Stimulated activated CD8-positive, alpha-beta memory T cell treated with anti-CD3 and anti-CD28 coated beads, Interleukin-2, amount 100 ng/mL, for 1 hour (primary cell): Measurements from ENCODE around the gene GMCL1.
"Not testable (repeated sequence)": the region's sequence is repeated elsewhere in the genome, so short reads cannot be mapped to it uniquely, and the experiment has no call there.

ENCODE experiments used
- DNase-seq, 2 donors: peaks; one replicate each; pipeline ENCODE4 v3.0.0-alpha.2; 2020; ENCODE audit warnings: low read depth in 2 of 2

GMCL1 gene

GRCh38 chr2:69847068-69847828, 17.8 kb downstream of the GMCL1 start:
- DNase-seq: no peak

DNA sequence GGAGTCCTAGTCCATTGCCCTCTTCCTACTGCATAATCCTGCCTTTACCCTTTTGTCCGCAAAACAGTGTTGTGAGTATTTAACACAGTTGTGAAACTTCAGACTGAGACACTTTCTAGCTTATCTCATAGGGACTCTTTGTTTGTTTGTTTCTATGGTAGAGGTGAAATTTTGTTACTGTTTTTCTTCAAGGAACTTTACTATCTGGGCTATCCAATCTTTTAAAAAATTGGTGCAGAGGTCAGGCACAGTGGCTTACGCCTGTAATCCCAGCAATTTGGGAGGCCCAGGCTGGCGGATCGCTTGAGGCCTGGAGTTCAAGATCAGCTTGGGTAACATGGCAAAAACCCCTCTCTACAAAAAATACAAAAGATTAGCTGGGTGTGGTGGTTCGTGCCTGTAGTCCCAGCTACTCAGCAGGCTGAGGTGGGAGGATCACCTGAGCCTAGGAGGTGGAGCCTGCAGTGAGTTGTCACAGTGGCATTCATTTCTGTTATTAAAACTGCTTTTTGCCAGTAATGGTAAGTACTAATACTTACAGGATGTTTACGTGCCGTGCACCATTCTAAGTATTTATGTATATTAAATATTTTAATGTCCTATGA, 18.8 kb downstream of the GMCL1 start:
- no peak for DNase-seq

GRCh38 chr2:69858261-69858660, 28.8 kb downstream of the GMCL1 start:
- DNase-seq: no peak

GRCh38 chr2:69863298-69863697, 33.8 kb downstream of the GMCL1 start:
- DNase-seq: no peak

DNA sequence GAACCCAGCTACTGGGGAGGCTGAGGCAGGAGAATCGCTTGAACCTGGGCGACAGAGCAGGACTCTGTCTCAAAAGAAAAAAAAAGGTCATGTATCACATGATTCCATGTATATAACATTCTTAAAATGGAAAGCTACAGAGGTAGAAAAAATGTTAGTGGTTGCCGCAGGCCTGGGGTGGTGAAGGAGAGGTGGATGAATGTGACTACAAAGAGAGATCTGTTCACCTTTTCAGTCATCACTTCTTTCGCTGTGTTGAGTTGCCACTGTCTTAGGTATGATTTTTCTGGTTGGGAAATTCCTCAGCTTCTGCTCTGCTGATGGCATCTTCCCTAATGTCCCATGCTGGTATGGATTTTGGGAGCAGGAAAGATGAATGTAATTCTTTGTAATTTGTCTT, 59.0 kb downstream of the GMCL1 start:
- DNase-seq: no peak

DNA sequence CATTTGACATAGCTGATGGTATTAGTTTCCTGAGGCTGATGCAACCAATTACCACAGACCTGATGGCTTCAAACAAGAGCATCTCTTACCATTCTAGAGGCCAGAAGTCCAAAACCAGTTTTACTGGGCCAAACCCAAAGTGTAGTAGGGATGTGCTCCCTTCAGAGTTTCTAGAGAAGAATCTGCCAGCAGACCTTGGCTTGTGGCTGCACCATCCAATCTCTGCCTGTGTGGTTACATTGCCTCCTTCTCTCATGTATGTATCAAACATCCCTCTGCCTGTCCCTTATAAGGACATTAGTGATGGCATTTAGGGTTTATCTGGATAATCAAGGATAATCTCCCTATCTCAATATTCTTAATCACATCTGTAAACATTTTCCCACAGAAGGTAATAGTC, 59.8 kb downstream of the GMCL1 start:
- DNase-seq: no peak

DNA sequence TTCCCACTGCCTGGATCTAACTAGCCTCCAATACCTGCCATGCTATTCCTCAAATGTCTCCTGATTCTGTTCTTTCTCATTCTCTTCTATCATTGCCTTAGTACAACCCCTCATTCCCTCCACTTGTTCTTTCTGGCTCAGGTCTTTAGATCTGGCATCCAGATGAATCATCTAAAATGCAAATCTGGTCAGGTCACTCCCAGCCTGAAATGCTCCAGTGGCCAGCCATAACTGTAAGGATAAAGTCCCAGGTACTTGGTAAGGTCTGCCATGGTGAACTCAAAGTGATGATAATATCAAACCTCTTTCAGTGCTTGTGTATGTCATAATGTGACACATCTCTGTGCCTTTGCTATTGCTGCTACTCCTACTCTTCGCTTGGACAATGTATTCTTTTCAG, 61.4 kb downstream of the GMCL1 start:
- no peak for DNase-seq

- not testable (repeated sequence) for DNase-seq
Measured at GRCh38 chr2:69892838-69893424, 63.5 kb downstream of the GMCL1 start.

DNA sequence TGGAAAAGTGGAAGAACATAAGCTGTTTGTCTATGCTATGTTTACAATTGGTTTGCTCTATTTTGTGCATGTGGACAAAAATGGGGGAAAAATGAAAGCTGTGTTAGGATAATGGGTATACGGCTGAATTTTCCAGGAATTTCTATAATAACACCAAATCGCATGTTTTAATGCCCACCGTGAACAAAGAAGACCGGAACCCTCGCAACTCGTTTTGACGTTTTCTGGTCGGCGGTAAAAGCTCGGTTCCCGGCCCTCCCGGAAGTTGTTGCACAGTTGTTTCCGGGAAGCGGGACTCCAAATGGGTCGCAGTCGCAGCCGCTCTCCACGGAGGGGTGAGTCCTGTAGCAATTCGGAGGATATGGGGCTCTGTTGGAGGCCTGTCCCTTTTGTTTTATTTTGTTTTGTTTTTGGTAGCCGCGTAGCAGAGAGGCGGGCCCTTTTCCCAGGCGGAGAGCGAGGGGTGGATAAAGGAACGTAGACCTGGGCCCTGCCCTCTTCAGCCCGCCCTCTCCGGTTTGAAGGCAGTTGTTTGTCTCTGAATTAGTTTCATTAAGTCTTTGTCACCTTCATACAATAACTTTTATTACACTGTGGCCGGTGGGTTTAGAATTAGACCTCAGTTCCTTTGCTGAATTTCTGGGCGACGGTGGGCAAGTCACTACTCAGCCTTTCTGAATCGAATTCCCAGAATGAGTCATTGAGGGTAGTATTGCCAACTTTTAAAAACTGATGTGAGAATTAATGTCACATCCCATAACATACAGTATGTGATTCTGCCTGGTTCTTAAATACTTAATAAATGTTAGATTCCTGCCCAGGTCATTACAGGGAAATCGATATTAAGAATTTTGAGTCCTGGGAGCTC, 64.5 kb downstream of the GMCL1 start, which contains the start of gene SNRNP27:
SNRNP27 (plus strand) TSS at position 273 of the 868 bp plus-strand sequence; CDS start at position 302, 29 bp downstream.
- peak; percentile 64 to 65 for DNase-seq

DNA sequence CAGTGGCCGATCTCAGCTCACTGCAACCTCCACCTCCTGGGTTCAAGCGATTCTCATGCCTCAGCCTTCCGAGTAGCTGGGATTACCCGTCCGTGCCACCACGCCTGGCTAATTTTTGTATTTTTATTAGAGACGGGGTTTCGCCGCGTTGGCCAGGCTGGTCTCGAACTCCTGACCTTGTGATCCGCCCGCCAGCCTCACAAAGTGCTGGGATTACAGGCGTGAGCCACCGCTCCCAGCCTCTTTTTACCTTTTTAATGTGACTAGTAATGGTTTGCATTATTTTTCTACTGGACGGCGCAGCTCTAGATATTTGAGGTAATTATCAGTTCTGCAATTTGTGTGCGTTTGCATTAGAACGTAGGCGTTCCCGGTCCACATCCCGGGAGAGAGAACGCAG, 65.3 kb downstream of the GMCL1 start:
- not testable (repeated sequence) for DNase-seq

- DNase-seq: no peak
Measured at GRCh38 chr2:69902213-69902922, 72.9 kb downstream of the GMCL1 start.

DNA sequence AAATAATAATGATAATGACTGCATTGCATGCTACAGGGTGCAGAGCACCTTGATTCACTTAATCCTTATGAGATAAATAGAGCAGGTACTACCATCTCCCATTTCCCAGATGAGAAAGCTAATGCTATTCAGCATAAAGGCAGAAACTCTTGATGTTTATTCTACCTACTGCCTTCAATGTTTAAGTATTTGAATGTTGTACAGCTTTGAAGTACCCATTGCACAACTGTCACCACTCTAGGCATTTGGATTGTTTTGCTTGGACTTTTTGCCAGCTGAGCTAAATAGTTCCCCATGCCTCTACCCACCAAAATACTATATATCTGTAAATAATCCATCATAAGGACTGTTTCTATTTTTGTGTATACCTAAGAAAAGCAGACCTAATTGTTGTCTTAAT, 77.8 kb downstream of the GMCL1 start:
- no peak for DNase-seq

- DNase-seq: no peak
Measured at GRCh38 chr2:69911985-69912563, 82.6 kb downstream of the GMCL1 start.

DNA sequence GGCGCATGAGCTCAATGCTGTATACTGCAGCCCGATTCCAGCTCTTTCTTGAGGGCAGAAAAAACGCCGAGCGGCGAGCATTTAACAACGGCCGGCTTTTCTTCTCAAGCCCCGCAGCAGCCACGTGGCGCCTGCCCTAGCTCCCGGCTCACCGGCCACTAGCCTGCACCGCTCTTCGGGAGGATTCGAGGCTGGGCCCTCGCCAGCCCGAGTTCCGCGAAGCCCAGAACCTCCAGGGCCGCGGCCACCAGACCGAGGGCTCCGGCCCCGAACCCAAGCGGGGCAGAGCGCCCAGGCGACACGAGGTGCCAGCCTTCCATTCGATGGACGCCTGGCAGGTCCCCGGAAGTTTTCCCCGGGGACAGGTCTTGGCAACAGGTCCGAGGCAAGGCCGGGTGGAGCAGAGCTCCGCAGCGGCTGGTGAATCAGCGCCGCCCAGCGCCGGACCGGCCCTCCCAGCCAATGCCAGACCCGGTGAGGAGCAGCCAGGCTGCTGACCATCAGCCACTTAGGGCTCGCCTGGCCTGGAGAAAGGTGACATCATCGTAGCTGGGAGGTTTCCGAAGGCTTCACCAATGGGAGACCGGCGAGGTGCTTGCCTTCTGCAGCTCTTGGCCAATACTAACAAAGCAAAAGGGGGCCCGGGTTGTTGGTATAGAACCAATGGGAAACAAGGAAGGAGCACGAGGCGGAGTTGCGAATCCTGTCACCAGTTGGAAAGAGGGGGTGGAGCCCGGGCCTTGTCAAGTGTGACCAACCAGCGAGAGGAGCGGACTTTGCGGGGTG, 84.9 kb downstream of the GMCL1 start:
- DNase-seq: no peak

DNA sequence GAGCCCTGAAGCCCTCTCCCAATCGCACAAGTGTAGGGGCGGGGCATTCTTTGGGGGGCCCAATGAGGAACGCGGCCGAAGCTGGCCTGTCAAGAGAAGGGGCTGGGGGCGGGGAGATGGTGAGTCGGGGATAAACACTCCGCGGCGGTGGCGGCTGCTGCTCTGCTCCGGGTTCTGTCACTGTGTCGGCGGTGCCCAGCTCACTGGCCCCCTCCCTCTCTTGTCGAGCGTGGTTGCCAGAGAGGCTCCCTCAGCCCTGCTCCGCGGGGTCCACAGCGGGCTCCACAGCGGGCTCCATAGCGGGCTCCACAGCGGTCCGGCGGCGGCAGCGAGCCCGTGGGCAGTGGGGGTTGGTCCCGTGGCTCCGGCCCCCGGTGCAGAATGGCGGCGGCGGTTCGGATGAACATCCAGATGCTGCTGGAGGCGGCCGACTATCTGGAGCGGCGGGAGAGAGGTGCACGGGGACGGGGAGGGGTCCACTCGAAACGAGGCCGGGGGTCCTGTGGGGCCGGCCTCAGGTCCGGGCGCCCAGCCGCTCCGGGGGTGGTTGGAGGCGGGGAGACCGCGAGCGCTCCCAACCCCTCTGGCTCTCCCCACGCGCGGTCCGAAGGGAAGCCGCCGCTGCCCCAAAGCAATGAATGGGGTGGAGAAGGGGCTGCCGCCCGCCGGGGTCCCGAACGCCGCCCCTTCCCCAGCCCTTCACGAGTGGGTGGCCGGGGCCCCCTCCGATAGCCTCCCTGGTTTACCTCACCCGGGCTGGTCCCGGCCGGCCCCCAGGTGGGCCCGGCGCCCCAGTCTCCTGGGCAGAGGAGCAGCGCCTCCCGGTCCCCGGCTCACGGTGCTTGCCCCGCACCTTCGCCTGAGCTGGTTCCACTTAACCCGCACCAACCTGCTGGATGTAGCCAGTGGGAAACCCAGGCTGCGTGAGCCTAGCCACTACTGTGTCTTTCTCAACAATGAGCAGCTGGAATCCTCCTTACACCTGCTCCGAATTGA, 85.8 kb downstream of the GMCL1 start, which contains the start of gene MXD1:
MXD1 (plus strand) TSS at position 160 of the 996 bp plus-strand sequence; CDS start at position 382, 222 bp downstream.
- DNase-seq: peak; percentile 99 to 100

DNA sequence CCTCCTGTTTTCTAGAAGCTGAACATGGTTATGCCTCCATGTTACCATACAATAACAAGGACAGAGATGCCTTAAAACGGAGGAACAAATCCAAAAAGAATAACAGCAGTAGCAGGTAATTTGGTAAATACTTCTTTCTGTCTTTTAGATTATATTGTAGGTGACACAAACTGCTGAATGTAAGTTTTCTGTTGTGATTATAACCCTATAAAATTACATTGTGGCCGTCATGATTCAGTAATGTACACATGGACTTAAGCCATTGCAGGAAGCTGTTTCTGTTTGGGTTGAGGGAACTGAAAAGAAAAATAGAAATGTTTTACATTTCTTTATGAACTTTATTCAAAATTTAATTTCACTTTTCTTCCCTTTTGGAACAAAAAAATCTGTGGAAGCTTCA, 86.6 kb downstream of the GMCL1 start:
- no peak for DNase-seq

DNA sequence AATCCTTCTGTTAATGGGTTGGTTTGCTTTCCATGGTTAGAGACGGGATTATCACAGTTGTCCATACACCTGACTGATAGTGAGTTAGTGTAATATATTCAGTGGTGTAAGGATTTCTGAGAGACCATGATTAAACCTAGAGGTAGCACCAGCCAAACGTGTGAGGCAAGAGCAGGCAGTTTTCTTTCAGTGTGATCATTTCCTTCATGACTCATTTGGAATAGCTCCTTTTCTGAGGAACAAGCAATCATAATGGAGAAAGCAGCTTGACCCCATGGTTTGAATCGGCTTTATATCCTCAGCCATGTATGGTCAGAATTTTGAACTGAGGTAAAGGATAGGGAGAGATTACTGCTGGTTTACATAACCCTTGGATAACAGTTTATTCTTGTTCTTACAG, 88.4 kb downstream of the GMCL1 start:
- no peak for DNase-seq

DNA sequence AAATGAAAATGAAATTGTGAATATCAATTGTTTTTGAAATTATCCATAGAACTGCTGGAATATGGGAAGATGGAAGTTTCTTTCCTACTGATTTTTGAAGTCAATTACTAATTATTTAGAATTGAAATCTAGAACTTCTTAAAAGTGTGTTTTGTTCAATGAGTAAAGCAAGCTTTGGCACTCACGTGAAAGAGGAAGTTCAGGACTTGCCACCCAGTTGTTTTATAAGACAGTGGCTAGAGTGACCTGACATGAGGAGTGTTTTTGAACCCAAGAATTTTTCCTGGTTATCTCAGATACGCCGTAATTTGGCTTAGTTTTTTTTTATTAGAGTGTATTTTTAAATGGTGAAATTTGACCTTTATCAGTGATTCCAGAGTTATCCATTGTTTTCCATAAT, 88.9 kb downstream of the GMCL1 start:
- no peak for DNase-seq

DNA sequence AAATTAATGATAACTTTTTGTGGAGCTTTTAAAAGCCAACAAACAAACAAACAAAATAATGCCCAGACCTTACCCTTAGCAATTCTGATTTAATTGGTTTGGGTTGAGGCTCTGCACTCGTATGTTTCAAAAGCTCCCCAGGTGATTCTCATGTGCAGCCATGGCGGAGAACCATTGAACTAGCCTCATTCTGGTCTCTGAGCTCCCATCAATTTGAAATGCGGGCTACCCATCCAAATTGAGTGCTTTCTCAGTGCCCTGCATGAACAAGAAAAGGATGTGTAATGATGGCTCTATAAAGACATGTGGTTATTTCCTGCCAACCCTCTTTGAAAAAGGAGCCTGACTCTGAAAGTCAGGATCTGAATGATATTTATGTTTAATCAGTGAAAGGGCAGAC, 93.7 kb downstream of the GMCL1 start:
- no peak for DNase-seq
